Suppressor macrophage (primary cell): Measurements from ENCODE around the gene THADA.

Source experiments
- DNase-seq, 4 experiments: peaks; one replicate each; pipeline ENCODE4 v3.0.0-alpha.2; 2020 to 2022

Gene THADA

DNA sequence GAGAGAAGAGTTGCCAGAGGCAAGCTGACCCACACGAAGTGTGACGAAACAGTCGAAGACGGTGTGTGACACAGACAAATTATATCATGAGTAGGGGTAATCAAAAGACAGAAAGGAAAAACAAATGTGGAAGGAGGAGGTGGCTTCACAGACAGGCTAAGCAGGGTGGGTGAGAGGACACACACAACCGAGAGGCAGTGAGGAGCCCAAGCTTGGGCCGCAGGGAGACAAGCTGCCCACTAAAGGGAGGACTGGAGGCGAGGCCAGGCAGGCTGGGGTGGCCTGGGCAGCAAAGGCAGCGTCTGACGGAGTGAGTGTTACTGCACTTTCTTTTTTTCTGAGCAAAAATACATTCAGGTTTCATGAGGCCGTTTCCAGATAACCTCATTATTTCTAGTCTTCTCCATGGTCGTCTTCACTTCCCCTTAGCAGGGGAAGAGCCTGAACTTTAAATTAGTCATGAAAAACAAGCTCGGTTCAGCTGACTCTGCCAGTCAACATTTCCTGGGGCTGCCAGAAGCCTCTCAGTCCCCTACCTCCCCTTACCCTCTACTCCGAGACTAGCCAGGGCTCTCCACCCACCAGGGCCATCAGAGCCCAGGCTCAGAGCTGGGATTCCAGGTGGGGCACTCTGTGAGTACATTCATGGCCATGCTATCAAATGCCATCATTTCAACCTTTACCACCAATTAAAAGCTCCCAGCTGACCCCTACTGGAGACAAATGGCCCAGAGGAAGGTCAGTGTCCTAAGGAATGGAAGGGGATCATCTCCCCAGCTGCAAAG lies 355.7 kb downstream of the THADA start:
- peak; percentile 60 to 87 (median 77) for DNase-seq

DNA sequence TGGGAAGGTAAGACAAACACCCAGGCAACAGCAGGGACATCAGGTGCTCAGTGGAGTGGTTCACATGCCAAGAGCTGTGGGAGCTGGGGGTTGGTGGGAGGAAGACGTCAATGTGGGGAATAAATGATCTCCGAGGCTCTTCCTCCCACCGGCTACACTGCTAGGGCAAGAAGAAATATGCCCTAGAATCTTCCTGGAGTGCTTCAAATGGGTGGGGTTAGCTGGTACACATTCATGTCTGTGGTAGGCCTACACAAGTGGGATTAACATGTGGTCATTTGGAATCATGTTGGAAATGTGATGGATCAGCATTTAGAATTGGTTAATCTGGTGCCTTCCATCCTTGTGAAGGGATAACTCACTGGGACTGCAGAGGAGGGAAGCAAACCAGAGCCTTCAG lies 357.0 kb downstream of the THADA start:
- DNase-seq, result no peak

DNA sequence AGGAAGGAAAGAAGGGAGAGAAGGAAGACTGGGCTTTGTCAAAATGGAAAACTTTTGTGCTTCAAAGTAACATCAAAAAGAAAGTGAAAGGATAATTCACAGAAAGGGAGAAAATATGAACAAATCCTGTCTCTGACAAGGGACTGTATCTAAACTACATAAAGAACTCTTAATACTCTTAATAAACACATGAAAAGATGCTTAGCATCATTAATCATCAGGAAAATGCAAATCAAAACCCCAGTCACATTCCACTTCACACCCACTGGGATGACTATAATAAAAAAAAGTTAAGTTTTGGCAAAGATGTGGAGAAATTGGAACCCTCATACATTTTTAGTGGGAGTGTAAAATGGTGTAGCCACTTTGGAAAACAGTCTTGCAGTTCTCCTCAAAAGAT lies 357.7 kb downstream of the THADA start:
- DNase-seq, result no peak

DNA sequence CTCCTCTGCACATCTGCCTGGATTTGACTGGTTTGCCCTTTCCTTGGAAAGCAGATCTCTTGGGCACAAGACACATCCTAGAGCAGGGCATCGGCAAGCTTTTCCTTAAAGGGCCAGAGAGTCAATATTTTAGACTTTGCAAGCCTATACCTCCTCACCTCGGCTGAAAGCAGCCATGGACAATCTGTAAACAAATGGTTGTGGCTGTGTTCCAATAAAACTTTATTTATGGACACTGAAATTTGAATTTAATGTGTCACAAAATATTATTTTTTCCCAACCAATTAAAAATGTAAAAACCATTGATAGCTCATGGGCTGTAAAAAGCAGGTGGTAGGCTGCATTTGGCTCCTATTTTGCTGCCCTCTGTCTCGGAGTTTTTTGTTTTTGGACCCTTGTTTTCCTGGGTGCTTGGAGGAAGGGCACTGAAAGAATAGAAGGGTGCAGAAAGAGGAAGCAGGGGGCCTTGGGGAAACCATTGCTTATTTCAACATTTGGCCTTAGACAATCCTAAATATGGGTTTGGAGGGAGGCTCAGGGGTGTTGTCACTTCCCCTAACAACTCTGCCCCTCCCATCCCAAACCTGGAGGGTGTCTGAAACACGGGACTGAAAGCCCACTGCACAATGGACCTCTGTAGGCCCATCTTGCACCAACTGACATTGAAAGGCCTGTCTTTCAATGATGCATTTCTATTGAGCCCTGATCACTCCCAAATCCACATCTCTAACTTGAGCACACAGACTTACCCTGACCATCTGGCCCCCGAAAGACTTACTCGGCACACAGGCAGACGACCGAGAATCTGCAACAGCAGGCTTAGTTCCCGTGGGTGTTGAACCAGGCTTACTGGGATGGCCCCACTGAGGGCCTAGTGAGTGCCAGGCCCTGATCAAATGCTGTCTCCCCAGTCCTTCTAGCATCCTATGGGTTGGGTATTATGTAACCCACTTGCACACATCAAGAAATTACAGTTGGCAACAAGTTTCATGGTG lies 362.3 kb downstream of the THADA start:
- peak; percentile 53 to 82 (median 78) for DNase-seq

DNA sequence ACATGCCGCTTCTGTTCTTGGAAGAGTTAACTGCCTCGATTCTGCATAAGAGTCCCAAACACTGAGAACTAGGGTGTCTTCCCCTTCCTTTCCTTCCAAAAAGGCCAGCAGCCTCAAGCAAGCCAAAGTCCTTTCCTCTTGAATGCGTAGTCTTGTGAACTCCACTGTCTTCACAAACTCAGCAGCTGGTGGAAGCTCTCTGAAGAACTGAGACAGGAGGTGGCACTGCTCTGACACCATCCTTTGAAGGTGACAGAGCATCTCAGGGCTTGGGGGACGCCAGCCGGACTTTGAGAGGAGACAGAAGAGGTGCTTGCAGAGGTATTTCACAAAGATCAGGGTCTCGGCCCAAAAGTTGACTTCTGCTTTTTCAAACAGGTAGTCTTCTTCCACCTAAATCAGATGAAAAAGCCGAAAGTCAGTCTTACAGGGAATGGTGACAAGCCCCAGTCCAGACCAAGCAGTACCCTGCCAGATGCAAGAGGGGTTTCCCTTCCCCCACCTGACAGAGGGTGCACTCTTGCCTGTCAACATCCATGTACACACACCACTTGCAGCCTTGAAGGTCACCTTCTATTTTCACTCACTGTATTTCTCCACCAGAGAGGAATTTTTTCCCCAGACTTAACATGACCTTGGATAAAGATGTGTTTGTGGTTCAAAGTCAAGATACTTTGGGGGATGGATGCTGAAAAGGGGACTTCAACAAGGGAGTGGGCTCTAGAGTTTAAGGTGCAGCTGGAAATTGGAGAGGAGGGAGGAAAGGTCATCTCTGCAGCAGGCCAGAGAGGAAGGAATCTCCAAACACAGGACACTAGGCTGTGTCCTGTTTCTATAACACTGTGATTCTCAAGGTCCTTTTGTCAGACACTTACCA lies 364.6 kb downstream of the THADA start:
- peak in 1 of 4 experiments; percentile 31 for DNase-seq

DNA sequence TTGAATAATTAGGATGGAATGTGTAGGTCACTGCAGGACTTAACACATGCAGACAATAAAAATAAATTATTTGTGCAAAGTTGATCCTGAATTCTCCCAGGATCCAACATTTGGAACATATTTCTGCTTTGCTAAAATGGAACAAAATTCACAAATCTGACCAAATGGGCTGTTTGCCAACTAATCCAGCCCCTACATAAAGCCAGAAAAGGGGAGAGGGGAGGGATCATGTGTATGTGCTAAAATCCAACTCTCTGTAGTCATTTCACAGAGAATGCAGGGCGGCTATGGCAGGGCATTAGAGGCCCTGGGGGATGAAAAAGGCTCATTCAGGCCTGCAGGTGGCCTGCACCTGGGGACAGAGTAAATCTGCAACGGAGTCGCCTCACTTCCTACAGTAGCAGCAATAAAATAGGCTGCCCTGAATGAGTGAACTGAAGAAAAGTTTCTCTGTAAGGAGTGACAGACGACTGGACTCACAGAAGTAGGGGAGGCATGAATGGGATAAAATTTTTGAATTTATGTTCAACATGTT lies 365.4 kb downstream of the THADA start:
- DNase-seq, result no peak

DNA sequence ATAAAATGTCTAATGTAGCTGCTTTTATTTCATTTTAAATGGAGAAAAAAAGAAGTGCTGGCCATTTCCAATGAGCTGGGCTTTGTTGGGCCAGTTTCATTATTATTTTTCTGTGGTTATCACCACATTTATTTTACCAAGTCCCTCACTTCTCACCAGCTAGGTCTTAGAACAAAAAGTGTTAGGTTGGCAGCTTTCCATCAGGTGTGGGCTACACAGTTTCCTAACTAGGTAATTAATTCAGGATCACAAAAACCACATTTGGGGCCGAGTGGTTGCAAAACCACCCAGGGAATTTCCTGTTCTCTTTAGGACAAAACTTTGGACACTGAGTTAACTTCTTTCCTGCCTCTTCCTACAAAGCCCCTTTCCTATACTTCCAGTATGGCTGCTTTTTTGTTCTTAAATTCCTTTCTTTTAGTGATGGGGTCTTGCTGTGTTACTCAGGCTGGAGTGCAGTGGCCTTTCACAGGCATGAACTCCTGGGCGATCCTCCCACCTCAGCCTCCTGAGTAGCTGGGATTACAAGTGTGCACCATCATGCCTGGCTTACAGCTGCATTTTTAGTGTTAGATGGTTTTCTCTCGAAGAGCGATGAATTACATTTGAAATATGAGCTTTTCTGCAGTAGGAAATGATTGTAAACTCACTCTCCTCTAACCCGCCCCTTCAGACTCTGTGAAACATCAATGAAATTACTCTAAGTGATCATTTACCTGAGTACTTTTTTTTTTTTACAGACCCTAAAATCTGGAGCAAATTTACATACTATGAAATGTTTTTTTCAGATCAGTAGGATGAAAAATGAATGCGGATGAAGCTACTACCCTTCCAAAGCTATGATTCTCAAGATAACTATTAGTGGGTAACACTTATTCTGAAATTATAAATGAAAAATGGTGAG lies 366.8 kb downstream of the THADA start:
- no peak for DNase-seq

DNA sequence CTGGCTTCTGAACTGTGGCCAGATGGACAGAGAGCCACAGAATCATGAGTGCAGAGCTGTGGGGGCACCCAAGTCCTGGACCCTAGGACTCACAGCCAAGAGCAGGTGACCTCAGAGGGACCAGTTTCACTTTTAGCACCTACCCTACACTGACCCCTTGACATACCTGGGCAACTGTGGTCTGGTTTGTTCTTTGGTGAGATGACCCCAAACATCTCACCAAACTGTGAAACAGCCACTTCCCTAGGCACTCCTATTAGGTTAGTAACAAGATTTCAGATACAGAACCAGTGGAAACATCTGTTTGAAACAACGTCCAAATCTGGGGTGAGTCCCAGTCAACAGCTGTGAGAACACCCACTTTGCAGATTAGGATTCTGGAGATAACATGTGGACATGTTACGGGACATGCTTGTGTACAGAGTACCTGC lies 367.5 kb downstream of the THADA start:
- DNase-seq, result peak in 1 of 4 experiments; percentile 27

DNA sequence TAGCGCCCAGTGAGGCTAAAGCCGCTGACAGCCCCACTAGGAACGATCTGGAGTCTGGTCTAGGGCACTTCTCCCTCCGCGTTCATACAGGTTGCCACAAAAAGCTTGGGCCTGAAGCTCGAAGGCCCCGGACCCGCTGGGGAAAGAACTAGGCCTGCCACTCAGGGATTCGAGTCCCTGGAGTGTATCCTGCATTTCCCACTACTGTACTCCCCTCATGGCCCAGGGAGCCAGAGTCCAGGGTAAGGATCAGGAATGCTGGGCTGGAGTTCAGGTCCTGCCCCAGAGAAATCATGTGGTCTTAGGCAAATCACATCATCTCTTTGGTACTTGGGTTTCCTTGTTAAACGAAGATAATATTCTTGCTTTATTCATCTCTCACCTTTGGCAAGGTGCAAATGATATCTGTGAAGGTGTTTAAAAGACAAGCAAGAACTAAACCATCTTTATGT lies 368.0 kb downstream of the THADA start:
- DNase-seq, result no peak

DNA sequence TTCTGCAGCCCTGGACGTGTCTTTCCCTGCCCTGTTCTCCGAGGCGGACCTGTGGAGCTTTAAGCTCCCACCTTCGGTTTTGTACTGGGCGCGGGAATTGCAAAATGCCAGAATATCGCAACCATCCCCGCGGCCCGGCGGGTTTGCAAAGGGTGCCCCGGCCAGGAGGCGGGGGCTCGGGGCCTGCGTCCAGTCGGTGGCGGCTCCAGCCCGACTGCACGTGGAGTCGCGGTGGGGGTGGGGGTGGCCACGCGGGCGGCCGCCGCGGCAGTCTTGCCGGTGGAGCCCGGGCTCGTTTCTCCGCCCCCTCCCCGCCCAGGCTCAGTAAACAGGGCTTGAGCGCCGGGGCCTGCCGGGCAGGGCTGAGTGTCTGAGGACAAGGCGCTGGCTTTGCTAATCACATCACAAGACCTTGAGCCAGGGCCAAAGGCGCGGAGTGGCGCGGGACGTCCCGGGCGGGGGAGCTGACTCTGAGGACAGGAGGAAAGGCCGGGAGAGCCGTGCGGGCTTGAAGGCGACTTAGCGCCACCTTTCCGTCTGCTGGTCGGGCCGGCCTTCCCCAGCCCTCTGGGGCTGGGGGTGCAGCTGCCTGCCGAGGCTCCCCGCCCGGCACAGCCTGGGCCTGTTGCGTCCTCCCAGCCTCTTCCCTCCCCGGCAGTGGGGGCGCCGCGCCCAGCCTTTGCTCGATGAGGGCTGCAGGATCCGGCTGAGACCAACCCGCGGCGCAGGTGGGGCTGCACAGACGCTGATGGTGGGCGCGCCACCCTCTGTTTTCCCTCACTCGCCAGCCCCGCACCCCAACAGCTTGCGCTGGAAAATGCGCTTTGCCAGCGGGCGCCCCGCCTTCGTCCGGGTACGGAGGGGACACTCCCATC lies 368.6 kb downstream of the THADA start:
- peak; percentile 93 to 96 (median 96) for DNase-seq

DNA sequence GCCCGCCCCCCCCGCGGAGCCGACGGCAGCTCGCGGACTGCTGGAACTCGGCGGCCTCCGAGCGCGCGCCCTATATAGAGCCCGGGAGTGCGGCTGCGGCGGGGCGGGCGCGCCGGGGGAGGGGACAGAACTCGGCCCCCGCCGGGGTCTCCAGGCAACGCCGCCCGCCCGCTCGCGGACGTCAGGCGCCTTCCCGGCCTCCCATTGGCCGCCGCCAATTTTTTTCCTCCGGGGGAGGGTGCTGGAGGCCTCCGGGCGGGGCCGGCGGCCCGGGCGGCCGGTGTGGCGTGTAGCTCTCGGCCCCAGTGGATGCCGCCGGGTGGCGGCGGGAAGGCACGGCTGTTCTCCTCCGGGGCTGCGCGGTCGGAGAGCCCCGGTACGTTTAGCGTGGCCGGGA lies 369.3 kb downstream of the THADA start, which contains the start of gene ZFP36L2:
Gene ZFP36L2 (minus strand): TSS at position 49 of the 397 bp plus-strand sequence. CDS start 291 bp downstream, outside the sequence.
- peak; percentile 98 to 100 (median 99) for DNase-seq

DNA sequence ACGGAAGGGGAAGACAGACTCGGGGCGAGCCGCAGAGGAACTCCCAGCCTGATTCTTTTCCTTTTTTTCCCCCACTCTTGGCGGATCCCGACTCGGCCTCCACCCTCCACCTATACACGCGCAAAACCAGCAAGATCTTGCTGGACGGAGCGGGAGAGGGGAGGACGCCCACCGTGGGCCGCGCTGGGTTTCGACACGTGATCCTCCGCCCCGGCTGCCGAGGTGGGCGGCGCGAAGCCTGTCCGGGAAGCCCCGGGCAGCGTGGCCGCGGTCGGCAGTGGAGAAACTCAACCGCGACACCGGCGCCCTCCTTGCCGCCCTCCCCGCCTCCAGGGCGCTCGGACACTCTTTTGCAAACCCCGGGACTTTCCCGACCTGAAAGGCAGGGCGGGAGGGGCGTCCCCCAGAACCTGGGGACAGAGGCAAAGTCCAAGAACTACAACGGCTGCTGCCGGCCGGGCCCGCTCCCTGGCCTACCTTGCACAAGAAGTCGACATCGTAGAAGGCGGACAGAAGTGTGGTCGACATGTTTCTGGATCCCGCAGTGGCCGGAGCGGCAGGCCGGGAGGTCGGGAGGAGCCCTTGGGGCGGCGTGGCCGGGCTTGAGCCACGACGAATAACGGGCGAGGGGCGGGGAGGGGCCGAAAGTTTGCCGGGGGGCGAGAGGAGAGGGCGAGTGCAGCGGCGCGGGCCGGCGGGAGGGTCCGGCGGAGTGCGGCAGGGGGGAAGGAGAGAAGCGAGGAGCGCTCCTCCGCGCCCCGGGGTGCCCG lies 369.9 kb downstream of the THADA start:
- DNase-seq, result peak; percentile 84 to 95 (median 92)

DNA sequence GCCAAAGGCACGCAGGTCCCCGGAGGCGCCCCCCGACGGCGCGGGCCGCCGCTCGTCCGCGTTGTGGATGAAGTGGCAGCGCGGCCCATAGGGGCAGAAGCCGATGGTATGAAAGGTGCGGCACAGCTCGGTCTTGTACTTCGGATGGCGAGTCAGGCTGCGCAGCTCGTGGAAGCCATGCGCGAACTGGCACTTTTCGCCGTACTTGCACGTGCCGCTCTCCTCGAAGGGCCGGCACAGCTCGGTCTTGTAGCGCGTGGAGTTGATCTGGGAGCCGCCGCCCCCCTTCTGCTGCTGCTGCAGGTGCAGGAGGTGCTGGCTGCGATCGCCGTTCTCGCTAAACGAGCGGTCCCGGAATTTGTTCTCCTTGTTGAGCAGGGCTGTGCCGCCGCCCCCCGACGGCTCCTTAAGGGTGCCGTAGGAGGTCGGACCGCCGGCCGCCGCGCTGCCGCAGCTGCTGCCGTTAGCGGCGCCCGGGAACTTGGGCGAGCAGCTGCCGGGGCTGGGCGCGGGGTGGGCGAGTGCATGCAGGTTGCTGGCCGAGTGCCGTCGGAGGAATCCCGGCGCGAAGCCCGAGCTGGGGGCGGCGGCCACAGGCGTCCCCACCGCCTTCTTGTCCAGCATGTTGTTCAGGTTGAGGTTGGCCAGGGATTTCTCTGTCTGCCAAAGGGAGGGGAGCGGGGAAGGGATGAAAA lies 370.6 kb downstream of the THADA start:
- peak in 3 of 4 experiments; percentile 59 to 80 (median 65) for DNase-seq

DNA sequence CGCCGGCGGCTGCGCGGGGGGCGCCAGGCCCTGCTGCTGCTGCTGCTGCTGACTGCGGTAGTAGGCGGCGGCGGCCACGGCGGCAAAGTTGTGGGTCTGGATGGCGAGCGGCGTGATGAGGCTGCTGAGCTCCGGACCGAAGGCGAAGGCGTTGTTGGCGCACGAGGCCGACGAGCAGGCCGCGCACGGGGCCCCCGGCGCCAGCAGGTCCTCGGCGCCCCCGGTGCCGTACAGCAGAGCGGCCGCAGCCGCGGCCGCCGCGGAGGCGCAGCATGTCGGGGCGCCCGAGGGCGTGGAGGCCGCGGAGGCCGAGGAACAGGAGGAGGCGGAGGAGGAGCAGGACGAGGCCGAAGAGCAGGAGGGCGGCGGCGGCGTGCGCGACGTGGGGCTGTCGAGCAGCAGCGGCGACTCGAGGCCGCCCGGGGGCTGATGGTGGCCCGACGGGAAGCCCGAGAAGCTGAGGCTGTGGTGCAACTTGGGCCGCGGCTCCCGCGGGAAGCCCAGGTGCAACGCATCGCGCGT lies 371.2 kb downstream of the THADA start:
- peak; percentile 48 to 72 (median 62) for DNase-seq

DNA sequence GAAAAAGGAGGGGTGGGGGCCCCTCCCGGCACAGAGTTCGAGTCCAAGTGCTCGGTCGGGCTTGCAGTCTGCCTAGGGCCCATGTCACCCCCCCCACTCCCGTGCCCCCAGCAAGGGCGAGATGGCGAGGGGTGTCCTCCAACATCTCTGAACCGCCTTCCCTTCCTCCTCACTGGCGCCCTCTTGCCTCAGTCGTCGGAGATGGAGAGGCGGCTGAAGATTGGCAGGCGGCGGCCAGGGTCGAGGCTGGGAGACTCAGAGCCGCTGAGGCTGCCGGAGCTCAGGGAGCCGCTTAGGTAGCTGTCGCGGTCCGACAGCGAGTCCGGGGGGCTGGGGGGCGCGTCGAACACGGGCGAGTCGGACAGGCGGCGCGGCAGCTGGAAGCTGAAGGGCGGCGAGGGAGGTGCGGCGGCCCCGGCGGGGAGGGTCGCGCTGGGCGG lies 371.7 kb downstream of the THADA start:
- peak; percentile 68 to 82 (median 76) for DNase-seq

DNA sequence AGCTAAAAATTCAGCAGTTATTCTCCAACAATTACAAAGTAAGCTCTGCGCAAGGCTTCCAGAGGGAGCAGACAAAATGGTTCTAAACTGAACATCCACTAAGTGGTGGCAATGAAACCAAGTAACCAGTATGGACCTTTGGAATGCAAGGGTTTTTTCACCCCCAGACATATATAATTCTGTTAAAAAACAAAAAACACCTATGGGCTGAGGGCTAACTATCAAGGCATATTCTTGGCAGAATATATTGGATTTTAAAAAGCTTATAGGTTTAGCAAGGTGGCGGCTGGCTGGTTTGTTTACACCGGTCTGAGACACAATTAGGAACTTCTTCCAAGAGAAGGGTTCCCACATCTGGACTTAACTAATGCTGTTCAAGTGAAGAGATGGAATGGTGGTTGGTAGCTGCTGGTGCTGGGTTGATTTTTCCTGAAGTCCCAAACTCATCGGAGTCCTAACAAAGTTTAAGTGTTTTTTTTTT lies 372.3 kb downstream of the THADA start:
- DNase-seq, result peak; percentile 36 to 64 (median 44)

DNA sequence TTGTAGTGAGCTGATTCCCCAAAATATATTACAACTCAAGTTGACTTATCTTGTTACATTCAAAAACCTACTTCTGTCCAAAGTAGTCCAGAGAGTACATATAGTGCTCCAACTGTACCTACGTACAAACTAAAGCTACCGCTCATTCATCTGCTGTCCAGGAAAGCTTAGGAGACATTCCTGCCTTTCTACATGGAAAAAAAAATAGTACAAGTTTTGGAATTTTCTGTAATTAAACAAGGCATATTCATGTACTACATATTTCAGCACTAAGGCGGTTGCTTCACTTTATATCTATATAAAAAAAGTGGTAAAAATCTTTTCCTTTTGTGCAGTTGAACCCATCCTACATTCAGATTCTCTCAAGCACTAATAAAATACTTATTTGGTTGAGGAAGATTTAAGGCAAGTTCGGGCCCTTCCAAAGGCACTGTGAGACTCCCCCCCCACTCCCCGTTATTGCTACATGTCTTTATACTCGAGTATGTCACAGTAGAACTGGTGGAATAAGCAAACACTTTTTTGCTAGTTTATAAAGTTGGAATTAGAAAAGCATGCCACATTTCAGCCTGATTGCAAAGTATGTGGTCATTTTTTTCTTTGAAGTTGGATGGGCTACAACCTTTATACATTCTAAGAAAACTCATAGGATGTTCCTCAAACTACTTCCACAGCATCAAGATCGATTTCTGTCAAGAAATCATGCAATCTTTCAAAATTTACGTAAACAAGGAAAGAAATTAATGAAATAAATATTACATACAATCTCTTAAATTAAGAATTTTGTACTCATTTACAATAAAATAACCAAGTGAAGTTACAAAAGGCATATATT lies 373.1 kb downstream of the THADA start:
- peak in 3 of 4 experiments; percentile 28 to 52 (median 39) for DNase-seq
